ENCODE results near the gene PARD3B.

- no peak for TF ChIP-seq CTCF (IDR thresholded peaks at IDR 0.05; ENCODE audit: control extremely low read depth in 1 of 3, insufficient read depth in 1 of 3, low read depth in 1 of 3, low read length in 3 of 3)
- no peak for TF ChIP-seq EZH2 (IDR thresholded peaks at IDR 0.05; ENCODE audit: low read depth, low read length, severe bottlenecking)
- no peak for TF ChIP-seq POLR2A (IDR thresholded peaks at IDR 0.05; ENCODE audit: control extremely low read depth in 1 of 2, low read depth in 2 of 2, low read length in 2 of 2)
- TF ChIP-seq CBX8 (IDR thresholded peaks at IDR 0.05; ENCODE audit: borderline replicate concordance, low read depth, low read length): no peak
- TF ChIP-seq TEAD4 (IDR thresholded peaks at IDR 0.05; ENCODE audit: low read depth, low read length): no peak
- TF ChIP-seq MAFK (IDR thresholded peaks at IDR 0.05; ENCODE audit: low read depth, low read length): no peak
- no peak for TF ChIP-seq SUZ12 (IDR thresholded peaks at IDR 0.05; ENCODE audit: low read length)
- no peak for TF ChIP-seq MAX (IDR thresholded peaks at IDR 0.05)
- no peak for TF ChIP-seq SP2 (IDR thresholded peaks at IDR 0.05; ENCODE audit: low read length)
- TF ChIP-seq HDAC2 (IDR thresholded peaks at IDR 0.05; ENCODE audit: borderline replicate concordance in 1 of 2, low read depth in 2 of 2, low read length in 2 of 2): no peak
- no peak for TF ChIP-seq CHD1 (IDR thresholded peaks at IDR 0.05; ENCODE audit: low read depth, low read length)
- no peak for TF ChIP-seq TCF12 (IDR thresholded peaks at IDR 0.05; ENCODE audit: low read depth, low read length)
- no peak for TF ChIP-seq BRCA1 (IDR thresholded peaks at IDR 0.05; ENCODE audit: low read depth, low read length)
Observed at GRCh38 chr2:204673877-204674276, 128.6 kb downstream of the PARD3B start.

Data from H1 (cell line).